ENCODE measurements around the gene SNX5.

Gene SNX5

GRCh38 chr20:17935186-17935585, 33.4 kb downstream of the SNX5 start:
- TF ChIP-seq CTCF (IDR thresholded peaks at IDR 0.05; ENCODE audit: insufficient read depth, missing control alignments), result no peak
- FAIRE-seq, result no peak
- DNase-seq (ENCODE audit: insufficient read length, low spot score), result no peak

- no peak for TF ChIP-seq CTCF (IDR thresholded peaks at IDR 0.05; ENCODE audit: insufficient read depth, missing control alignments)
- FAIRE-seq, result no peak
These were observed 34.3 kb downstream of the SNX5 start for GRCh38 chr20:17934141-17934862.

GRCh38 chr20:17933711-17934110, 34.9 kb downstream of the SNX5 start:
- DNase-seq (ENCODE audit: insufficient read length, low spot score), result no peak
- no peak for FAIRE-seq
- no peak for TF ChIP-seq CTCF (IDR thresholded peaks at IDR 0.05; ENCODE audit: insufficient read depth, missing control alignments)

More at GRCh38 chr20:17934141-17934862, 34.3 kb downstream of the SNX5 start:
- DNase-seq (ENCODE audit: insufficient read length, low spot score), result no peak

- FAIRE-seq (no peak), DNase-seq (ENCODE audit: insufficient read length, low spot score) (no peak)
These were observed 35.5 kb downstream of the SNX5 start for GRCh38 chr20:17933121-17933520.

GRCh38 chr20:17932396-17932795, 36.2 kb downstream of the SNX5 start:
- FAIRE-seq (no peak), DNase-seq (ENCODE audit: insufficient read length, low spot score) (no peak)
- no peak for TF ChIP-seq CTCF (IDR thresholded peaks at IDR 0.05; ENCODE audit: insufficient read depth, missing control alignments)

More at GRCh38 chr20:17933121-17933520, 35.5 kb downstream of the SNX5 start:
- TF ChIP-seq CTCF (IDR thresholded peaks at IDR 0.05; ENCODE audit: insufficient read depth, missing control alignments), result no peak

- no peak for FAIRE-seq
- no peak for TF ChIP-seq CTCF (IDR thresholded peaks at IDR 0.05; ENCODE audit: insufficient read depth, missing control alignments)
- DNase-seq (ENCODE audit: insufficient read length, low spot score), result no peak
These were observed 37.1 kb downstream of the SNX5 start for GRCh38 chr20:17931513-17931912.

GRCh38 chr20:17928633-17929311, 39.8 kb downstream of the SNX5 start:
- TF ChIP-seq CTCF (IDR thresholded peaks at IDR 0.05; ENCODE audit: insufficient read depth, missing control alignments), result no peak
- no peak for FAIRE-seq
- DNase-seq (ENCODE audit: insufficient read length, low spot score), result no peak

Measured in D721Med (cell line).